ENCODE data around the gene GNL1.

The GNL1 gene

DNA sequence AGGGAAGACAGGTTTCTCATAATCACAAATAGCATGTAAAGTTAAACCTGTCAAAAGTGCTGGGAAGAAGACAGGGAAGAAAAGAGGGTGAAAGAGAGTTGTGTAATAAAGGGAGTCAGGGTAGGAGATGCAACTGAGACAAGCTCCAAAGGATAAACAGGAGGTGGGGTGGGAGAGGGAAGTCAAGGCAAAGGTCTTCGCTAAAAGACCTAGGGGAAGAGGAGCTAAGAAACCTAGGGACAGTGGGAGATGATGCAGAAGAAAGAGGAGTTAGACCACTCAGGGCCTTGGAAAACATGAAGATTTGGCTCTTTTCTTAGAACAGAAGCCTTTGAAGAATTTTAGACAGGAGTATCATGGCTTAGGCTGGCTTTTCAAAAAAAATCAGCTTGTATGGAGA is 7.8 kb upstream of the GNL1 start:
- Histone ChIP-seq H3F3A (ENCODE audit: insufficient read depth, low read length) (no peaks in the 10 kb centered on the region), H3K27me3 (ENCODE audit: insufficient read depth, low read length) (no peaks in the 10 kb centered on the region), H3K4me3 (ENCODE audit: low read depth, low read length, poor library complexity, severe bottlenecking) (no peak overlapping the region), H3K27ac (ENCODE audit: low read depth, low read length, poor library complexity, severe bottlenecking) (no peak overlapping the region), H2AFZ (ENCODE audit: low read length) (no peak overlapping the region), H3K36me3 (ENCODE audit: insufficient read depth, low read length) (peaks cover 50% of the 10 kb centered on the region), H3K79me2 (ENCODE audit: insufficient read depth, low read length) (peaks cover 5% of the 10 kb centered on the region; the same call in 1 of the 2 replicates), H3K9me3 (ENCODE audit: low read length) (no peaks in the 10 kb centered on the region), H4K20me1 (ENCODE audit: insufficient read depth, low read length) (no peaks in the 10 kb centered on the region), H3K9ac (ENCODE audit: low read length) (no peak overlapping the region), H3K4me2 (ENCODE audit: low read length) (no peak overlapping the region), H3K9me2 (ENCODE audit: low read depth, low read length) (no peaks in the 10 kb centered on the region), H3K4me1 (ENCODE audit: insufficient read depth, low read length, severe bottlenecking) (no peaks in the 10 kb centered on the region)
- TF ChIP-seq EZH2 (IDR thresholded peaks at IDR 0.05; ENCODE audit: borderline replicate concordance, low read length): no peak
- TF ChIP-seq CTCF (IDR thresholded peaks at IDR 0.05; ENCODE audit: low read length): no peak

DNA sequence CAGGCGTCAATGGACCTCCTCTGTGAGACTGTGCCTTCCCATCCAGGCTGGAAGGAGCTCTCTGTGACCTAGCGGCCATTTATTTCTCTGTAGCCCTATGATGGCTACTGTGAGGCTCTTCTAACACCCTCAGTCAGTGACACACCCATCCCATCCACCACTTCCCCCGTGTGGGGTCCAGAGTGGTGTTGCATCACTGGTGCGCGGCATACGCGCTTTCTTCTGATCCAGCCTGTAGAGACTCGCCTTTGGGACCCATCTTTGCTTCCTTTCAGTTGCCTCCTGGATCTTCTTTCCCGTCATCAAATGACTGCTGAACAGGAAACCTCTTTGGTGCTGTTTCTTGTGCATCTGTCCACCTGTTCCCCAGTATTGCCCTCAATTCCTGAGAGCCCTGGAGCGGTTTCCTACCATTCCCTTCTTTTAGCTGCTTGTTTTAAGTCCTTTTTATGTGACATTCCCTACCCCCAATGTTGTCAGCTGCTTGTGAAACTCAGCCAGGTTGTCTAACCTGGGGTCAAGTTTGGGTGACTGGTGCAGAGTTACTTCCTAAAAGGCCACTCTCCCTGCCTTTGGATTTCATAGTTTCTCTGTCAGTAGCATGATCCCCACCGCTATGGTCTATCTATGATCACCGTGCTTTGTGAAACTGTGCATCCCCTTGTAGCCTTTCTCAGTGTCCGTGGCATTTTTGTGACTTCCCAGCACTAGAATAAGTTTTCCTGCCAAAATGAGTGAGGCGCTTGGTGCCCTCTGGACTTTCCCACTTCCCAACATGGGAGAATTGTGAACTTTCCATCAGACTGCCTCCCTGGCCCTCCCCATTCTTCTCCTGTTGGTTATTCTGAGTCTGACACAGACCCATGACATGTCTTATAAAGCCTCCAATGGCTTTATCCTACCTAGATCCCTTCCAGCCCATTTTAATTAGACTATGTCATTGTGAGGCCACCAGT is 6.5 kb upstream of the GNL1 start:
- Histone ChIP-seq H3K9ac (ENCODE audit: low read length) (no peak overlapping the region), H3K27me3 (ENCODE audit: insufficient read depth, low read length) (no peaks in the 10 kb centered on the region), H3K4me1 (ENCODE audit: insufficient read depth, low read length, severe bottlenecking) (peaks cover 10% of the 10 kb centered on the region), H3K27ac (ENCODE audit: low read depth, low read length, poor library complexity, severe bottlenecking) (no peak overlapping the region), H3K4me3 (ENCODE audit: low read depth, low read length, poor library complexity, severe bottlenecking) (no peak overlapping the region), H3K4me2 (ENCODE audit: low read length) (no peak overlapping the region), H2AFZ (ENCODE audit: low read length) (no peak overlapping the region), H4K20me1 (ENCODE audit: insufficient read depth, low read length) (no peaks in the 10 kb centered on the region), H3K79me2 (ENCODE audit: insufficient read depth, low read length) (peaks cover 17% of the 10 kb centered on the region), H3K9me3 (ENCODE audit: low read length) (no peaks in the 10 kb centered on the region), H3F3A (ENCODE audit: insufficient read depth, low read length) (no peaks in the 10 kb centered on the region), H3K9me2 (ENCODE audit: low read depth, low read length) (no peaks in the 10 kb centered on the region), H3K36me3 (ENCODE audit: insufficient read depth, low read length) (peaks cover 60% of the 10 kb centered on the region)
- TF ChIP-seq EZH2 (IDR thresholded peaks at IDR 0.05; ENCODE audit: borderline replicate concordance, low read length): no peak
- no peak for TF ChIP-seq CTCF (IDR thresholded peaks at IDR 0.05; ENCODE audit: low read length)

DNA sequence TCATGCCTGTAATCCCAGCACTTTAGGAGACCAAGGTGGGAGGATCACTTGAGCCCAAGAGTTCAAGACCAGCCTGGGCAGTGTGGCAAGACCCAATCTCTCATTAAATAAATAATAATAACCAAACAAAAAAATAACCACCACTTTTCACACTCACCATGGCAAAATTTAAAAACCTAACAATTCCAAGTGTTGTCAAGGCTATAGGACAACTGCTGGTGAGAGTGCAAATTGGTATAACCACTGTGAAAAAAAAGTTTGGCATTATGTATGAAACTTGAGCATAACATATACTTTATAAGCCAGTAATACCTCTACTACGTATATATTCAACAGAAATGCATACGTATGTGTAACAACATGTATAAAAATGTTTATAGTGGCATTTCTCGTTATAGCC is 4.6 kb upstream of the GNL1 start:
- Histone ChIP-seq H2AFZ (ENCODE audit: low read length) (no peak overlapping the region), H3K27me3 (ENCODE audit: insufficient read depth, low read length) (no peaks in the 10 kb centered on the region), H3F3A (ENCODE audit: insufficient read depth, low read length) (no peaks in the 10 kb centered on the region), H3K4me3 (ENCODE audit: low read depth, low read length, poor library complexity, severe bottlenecking) (no peak overlapping the region), H3K9me3 (ENCODE audit: low read length) (no peaks in the 10 kb centered on the region), H3K79me2 (ENCODE audit: insufficient read depth, low read length) (peaks cover 20% of the 10 kb centered on the region), H3K9me2 (ENCODE audit: low read depth, low read length) (no peaks in the 10 kb centered on the region), H3K27ac (ENCODE audit: low read depth, low read length, poor library complexity, severe bottlenecking) (no peak overlapping the region), H4K20me1 (ENCODE audit: insufficient read depth, low read length) (no peaks in the 10 kb centered on the region), H3K9ac (ENCODE audit: low read length) (no peak overlapping the region), H3K4me2 (ENCODE audit: low read length) (no peak overlapping the region), H3K4me1 (ENCODE audit: insufficient read depth, low read length, severe bottlenecking) (peaks cover 11% of the 10 kb centered on the region), H3K36me3 (ENCODE audit: insufficient read depth, low read length) (peaks cover 60% of the 10 kb centered on the region)
- TF ChIP-seq CTCF (IDR thresholded peaks at IDR 0.05; ENCODE audit: low read length) (no peak), EZH2 (IDR thresholded peaks at IDR 0.05; ENCODE audit: borderline replicate concordance, low read length) (no peak)
